WTC11 (cell line): Measurements from ENCODE around the gene ALK. TPM values are rescaled to one million over a fixed set of nuclear protein-coding genes. Genes with fewer than 3 reads are reported as not detected.

Experiments
- ATAC-seq: fragments of 200-7000 bp; cut with Tn5 transposase; 2 replicates; pipeline ENCODE4 v1.10.0; 2021; ENCODE audit warnings: mild to moderate bottlenecking, moderate library complexity
- CTCF ChIA-PET: fragments of 300-600 bp; sonication (Branson Sonifier 250); formaldehyde crosslinking; loops from one replicate; lab custom pipeline; 2021; ENCODE audit warnings: antibody characterized with exemption; lab: Charles Lee
- POLR2A ChIA-PET: fragments of 350-600 bp; sonication (Branson Sonifier 250); formaldehyde crosslinking; loops from one replicate; lab custom pipeline; 2021; ENCODE audit warnings: antibody characterized with exemption; lab: Charles Lee
- DNase-seq: peaks from one replicate; pipeline ENCODE4 v3.0.0; 2021; ENCODE audit warnings: low spot score
- H3K27ac Mint-ChIP-seq: 2 replicates; pipeline ENCODE4 v1.8.0; 2021; ENCODE audit warnings: mixed read lengths
- H3K27me3 Mint-ChIP-seq: 2 replicates; pipeline ENCODE4 v1.8.0; 2021; ENCODE audit warnings: low read depth, mild to moderate bottlenecking, moderate library complexity, mixed read lengths
- H3K36me3 Mint-ChIP-seq: 2 replicates; pipeline ENCODE4 v1.8.0; 2021; ENCODE audit warnings: mixed read lengths
- H3K4me1 Mint-ChIP-seq: 2 replicates; pipeline ENCODE4 v1.8.0; 2022; ENCODE audit warnings: mixed read lengths
- H3K4me3 Mint-ChIP-seq: 2 replicates; pipeline ENCODE4 v1.8.0; 2021; ENCODE audit warnings: mild to moderate bottlenecking, moderate library complexity, mixed read lengths
- H3K9me3 Mint-ChIP-seq: 2 replicates; pipeline ENCODE4 v1.8.0; 2021; ENCODE audit warnings: mixed read lengths
- GRHL2 ChIP-seq: fragments of 250-450 bp; sonication (Bioruptor Pico); IDR thresholded peaks from 2 replicates; pipeline ENCODE4 v1.8.0; 2022; ENCODE audit warnings: mild to moderate bottlenecking, moderate library complexity; ENCODE audit not compliant: insufficient replicate concordance, severe bottlenecking
- JAZF1 ChIP-seq: fragments of 250-450 bp; sonication (Bioruptor Pico); IDR thresholded peaks from 2 replicates; pipeline ENCODE4 v1.9.0; 2021; ENCODE audit warnings: moderate library complexity, mild to moderate bottlenecking, inconsistent platforms
- MYBL2 ChIP-seq: sonication (generic); formaldehyde crosslinking; IDR thresholded peaks from 2 replicates; pipeline ENCODE4 v1.8.1; 2023; ENCODE audit warnings: mild to moderate bottlenecking, moderate library complexity, missing genetic modification reagents
- NFE2L1 ChIP-seq: sonication (generic); formaldehyde crosslinking; IDR thresholded peaks from 2 replicates; pipeline ENCODE4 v1.8.1; 2023; ENCODE audit warnings: missing genetic modification reagents
- PRRX2 ChIP-seq: fragments of 250-450 bp; sonication (Bioruptor Pico); IDR thresholded peaks from 2 replicates; pipeline ENCODE4 v1.8.0; 2021; ENCODE audit warnings: mild to moderate bottlenecking
- RORB ChIP-seq: fragments of 250-450 bp; sonication (Bioruptor Pico); IDR thresholded peaks from 2 replicates; pipeline ENCODE4 v1.9.0; 2021; ENCODE audit warnings: mild to moderate bottlenecking
- ZNF219 ChIP-seq: sonication (generic); formaldehyde crosslinking; IDR thresholded peaks from 2 replicates; pipeline ENCODE4 v1.8.0; 2023; ENCODE audit warnings: missing genetic modification reagents, mild to moderate bottlenecking, borderline replicate concordance
- ZNF232 ChIP-seq: sonication (generic); formaldehyde crosslinking; IDR thresholded peaks from 2 replicates; pipeline ENCODE4 v1.8.0; 2022; ENCODE audit warnings: mild to moderate bottlenecking, missing genetic modification reagents
- ZNF263 ChIP-seq: sonication (generic); formaldehyde crosslinking; IDR thresholded peaks from 2 replicates; pipeline ENCODE4 v1.8.1; 2022; ENCODE audit warnings: low read depth, mild to moderate bottlenecking, moderate library complexity, missing genetic modification reagents
- ZNF416 ChIP-seq: fragments of 250-450 bp; sonication (Bioruptor Pico); IDR thresholded peaks from 2 replicates; pipeline ENCODE4 v1.9.0; 2021; ENCODE audit warnings: mild to moderate bottlenecking, inconsistent platforms
- total RNA-seq: library from RNA; stranded (reverse); gene quantifications from 3 replicates; pipeline ENCODE4 v1.2.3, GENCODE V29; 2021
- TF ChIP-seq, protein P1 (sequence below): fragments of 200-600 bp; IDR thresholded peaks from 2 replicates; pipeline ENCODE4 v1.8.0; 2022; ENCODE audit warnings: antibody characterized with exemption
- TF ChIP-seq, protein P2 (sequence below): fragments of 250-450 bp; sonication (Bioruptor Pico); conservative IDR thresholded peaks from 2 replicates; pipeline ENCODE4 v1.9.0; 2021; ENCODE audit warnings: mild to moderate bottlenecking
- TF ChIP-seq, protein P3 (sequence below): fragments of 250-450 bp; sonication (Bioruptor Pico); IDR thresholded peaks from 2 replicates; pipeline ENCODE4 v1.9.0; 2021; ENCODE audit warnings: mild to moderate bottlenecking, borderline replicate concordance
- TF ChIP-seq, protein P4 (sequence below): fragments of 250-450 bp; sonication (Bioruptor Pico); IDR thresholded peaks from 2 replicates; pipeline ENCODE4 v1.9.0; 2021; ENCODE audit warnings: moderate library complexity, mild to moderate bottlenecking, inconsistent platforms, borderline replicate concordance
- TF ChIP-seq, protein P5 (sequence below): sonication (generic); formaldehyde crosslinking; IDR thresholded peaks from 2 replicates; pipeline ENCODE4 v1.8.1; 2023; ENCODE audit warnings: mild to moderate bottlenecking, missing genetic modification reagents, moderate library complexity
- TF ChIP-seq, protein P6 (sequence below): sonication (generic); formaldehyde crosslinking; IDR thresholded peaks from 2 replicates; pipeline ENCODE4 v1.8.1; 2022; ENCODE audit warnings: mild to moderate bottlenecking, missing genetic modification reagents, moderate library complexity, borderline replicate concordance
- TF ChIP-seq, protein P7 (sequence below): sonication (generic); formaldehyde crosslinking; IDR thresholded peaks from 2 replicates; pipeline ENCODE4 v1.8.1; 2022; ENCODE audit warnings: low read depth, mild to moderate bottlenecking, moderate library complexity, missing genetic modification reagents, borderline replicate concordance
- TF ChIP-seq, protein P8 (sequence below): fragments of 250-450 bp; sonication (Bioruptor Pico); IDR thresholded peaks from 2 replicates; pipeline ENCODE4 v1.9.0; 2021; ENCODE audit warnings: mild to moderate bottlenecking
- TF ChIP-seq, protein P9 (sequence below): sonication (generic); formaldehyde crosslinking; IDR thresholded peaks from 2 replicates; pipeline ENCODE4 v1.8.1; 2022; ENCODE audit warnings: missing genetic modification reagents, borderline replicate concordance

Gene ALK
- total RNA-seq, 1 experiment from 2014 or later = not detected

DNA sequence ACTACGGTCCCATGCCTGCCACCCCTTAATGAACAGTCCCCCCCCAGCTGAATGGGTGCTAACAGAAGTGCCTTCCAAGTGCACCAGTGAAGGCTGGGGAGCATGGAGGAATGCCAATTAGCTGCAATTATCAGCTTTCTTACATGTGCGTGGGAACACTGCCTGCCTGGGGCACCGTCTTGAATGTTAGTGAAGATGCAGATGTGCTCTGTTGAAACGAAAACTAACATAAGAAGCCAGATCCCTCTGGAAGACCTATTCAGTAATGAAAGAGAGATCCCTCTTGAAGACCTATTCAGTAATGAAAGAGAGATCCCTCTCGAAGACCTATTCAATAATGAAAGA lies 651.6 kb downstream of the ALK start (continued):
- TF ChIP-seq, protein P1, sequence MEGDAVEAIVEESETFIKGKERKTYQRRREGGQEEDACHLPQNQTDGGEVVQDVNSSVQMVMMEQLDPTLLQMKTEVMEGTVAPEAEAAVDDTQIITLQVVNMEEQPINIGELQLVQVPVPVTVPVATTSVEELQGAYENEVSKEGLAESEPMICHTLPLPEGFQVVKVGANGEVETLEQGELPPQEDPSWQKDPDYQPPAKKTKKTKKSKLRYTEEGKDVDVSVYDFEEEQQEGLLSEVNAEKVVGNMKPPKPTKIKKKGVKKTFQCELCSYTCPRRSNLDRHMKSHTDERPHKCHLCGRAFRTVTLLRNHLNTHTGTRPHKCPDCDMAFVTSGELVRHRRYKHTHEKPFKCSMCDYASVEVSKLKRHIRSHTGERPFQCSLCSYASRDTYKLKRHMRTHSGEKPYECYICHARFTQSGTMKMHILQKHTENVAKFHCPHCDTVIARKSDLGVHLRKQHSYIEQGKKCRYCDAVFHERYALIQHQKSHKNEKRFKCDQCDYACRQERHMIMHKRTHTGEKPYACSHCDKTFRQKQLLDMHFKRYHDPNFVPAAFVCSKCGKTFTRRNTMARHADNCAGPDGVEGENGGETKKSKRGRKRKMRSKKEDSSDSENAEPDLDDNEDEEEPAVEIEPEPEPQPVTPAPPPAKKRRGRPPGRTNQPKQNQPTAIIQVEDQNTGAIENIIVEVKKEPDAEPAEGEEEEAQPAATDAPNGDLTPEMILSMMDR = no peak
- TF ChIP-seq RORB (CRISPR knock-in tag) (no peak), ZNF263 (no peak), ZNF219 (CRISPR knock-in tag) (no peak), ZNF232 (CRISPR knock-in tag) (no peak), NFE2L1 (no peak), MYBL2 (CRISPR knock-in tag) (no peak), GRHL2 (CRISPR knock-in tag) (no peak)
- TF ChIP-seq, protein P2, sequence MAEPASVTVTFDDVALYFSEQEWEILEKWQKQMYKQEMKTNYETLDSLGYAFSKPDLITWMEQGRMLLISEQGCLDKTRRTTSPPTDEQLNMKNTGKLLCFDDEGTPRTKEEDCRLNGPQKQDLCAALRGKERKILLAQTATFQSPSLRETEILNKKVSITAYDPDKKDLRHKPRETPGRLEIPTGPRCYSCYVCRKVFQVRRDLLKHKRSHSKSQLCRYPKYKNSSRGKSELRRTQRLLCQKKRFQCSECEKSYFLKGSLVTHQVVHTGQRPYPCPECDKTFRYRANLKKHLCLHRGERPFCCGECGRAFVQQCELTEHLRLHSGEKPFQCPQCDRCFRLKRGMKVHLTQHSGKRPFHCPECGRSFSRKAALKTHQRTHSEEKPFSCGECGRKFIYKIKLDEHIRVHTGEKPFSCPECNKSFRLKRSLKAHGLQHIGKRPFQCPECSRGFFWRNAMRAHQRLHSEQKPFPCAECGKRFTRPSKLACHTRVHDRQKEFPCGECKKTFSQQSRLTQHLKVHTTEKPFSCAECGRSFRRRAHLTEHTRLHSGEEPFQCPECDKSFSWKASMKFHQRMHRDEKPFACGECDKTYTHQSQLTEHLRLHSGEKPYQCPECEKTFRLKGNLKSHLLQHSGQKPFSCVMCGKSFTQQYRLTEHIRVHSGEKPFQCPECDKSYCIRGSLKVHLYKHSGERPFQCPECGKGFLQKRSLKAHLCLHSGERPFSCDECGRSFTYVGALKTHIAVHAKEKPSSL (CRISPR knock-in tag) = no peak
- TF ChIP-seq, protein P3, sequence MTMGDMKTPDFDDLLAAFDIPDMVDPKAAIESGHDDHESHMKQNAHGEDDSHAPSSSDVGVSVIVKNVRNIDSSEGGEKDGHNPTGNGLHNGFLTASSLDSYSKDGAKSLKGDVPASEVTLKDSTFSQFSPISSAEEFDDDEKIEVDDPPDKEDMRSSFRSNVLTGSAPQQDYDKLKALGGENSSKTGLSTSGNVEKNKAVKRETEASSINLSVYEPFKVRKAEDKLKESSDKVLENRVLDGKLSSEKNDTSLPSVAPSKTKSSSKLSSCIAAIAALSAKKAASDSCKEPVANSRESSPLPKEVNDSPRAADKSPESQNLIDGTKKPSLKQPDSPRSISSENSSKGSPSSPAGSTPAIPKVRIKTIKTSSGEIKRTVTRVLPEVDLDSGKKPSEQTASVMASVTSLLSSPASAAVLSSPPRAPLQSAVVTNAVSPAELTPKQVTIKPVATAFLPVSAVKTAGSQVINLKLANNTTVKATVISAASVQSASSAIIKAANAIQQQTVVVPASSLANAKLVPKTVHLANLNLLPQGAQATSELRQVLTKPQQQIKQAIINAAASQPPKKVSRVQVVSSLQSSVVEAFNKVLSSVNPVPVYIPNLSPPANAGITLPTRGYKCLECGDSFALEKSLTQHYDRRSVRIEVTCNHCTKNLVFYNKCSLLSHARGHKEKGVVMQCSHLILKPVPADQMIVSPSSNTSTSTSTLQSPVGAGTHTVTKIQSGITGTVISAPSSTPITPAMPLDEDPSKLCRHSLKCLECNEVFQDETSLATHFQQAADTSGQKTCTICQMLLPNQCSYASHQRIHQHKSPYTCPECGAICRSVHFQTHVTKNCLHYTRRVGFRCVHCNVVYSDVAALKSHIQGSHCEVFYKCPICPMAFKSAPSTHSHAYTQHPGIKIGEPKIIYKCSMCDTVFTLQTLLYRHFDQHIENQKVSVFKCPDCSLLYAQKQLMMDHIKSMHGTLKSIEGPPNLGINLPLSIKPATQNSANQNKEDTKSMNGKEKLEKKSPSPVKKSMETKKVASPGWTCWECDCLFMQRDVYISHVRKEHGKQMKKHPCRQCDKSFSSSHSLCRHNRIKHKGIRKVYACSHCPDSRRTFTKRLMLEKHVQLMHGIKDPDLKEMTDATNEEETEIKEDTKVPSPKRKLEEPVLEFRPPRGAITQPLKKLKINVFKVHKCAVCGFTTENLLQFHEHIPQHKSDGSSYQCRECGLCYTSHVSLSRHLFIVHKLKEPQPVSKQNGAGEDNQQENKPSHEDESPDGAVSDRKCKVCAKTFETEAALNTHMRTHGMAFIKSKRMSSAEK (CRISPR knock-in tag) = no peak
- TF ChIP-seq, protein P4, sequence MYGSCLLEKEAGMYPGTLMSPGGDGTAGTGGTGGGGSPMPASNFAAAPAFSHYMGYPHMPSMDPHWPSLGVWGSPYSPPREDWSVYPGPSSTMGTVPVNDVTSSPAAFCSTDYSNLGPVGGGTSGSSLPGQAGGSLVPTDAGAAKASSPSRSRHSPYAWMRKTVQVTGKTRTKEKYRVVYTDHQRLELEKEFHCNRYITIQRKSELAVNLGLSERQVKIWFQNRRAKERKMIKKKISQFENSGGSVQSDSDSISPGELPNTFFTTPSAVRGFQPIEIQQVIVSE (CRISPR knock-in tag) = no peak
- TF ChIP-seq, protein P5, sequence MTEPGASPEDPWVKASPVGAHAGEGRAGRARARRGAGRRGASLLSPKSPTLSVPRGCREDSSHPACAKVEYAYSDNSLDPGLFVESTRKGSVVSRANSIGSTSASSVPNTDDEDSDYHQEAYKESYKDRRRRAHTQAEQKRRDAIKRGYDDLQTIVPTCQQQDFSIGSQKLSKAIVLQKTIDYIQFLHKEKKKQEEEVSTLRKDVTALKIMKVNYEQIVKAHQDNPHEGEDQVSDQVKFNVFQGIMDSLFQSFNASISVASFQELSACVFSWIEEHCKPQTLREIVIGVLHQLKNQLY (CRISPR knock-in tag) = no peak

DNA sequence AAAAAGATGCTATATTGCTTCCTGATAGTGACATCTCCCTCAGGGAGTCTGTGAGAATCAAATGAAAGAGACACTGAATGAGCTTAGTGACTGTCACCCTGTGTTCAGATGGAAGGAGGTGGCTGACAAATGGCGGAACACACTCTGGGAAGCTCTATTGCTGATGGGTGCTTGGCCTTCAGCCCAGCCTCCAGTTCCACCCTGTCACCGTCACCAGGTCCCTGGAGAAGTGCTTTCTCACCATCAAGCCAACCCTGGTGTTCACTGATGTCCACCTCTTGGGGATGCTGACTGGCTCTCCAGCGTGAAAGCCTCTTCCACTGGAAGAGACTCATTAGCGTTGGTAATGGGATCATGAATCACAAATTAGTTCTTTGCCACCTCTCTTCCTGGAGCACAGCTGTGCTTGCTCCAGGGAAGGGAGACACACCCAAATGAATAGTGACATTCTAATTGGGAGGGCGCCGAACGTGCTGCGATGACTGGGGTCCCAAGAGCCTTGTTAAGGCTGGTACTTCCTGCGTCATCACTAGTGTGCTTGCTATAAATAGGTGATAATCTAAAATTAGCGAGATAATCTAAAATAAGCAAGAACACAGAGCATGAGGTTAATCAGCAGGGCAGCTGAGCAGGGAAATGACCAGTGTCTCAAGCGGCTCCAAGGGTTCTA lies 652.2 kb downstream of the ALK start:
- Mint-ChIP-seq H3K27ac (no peak overlapping the region), H3K9me3 (peaks cover 11% of the 10 kb centered on the region), H3K4me1 (peaks cover 25% of the 10 kb centered on the region), H3K4me3 (no peak overlapping the region), H3K27me3 (no peaks in the 10 kb centered on the region), H3K36me3 (no peaks in the 10 kb centered on the region)
- ChIA-PET CTCF (interaction anchor here (1.8 kb wide), 1 partner anchor 40 kb away, joined by 6 read pairs; no protein-coding TSS in a partner anchor), POLR2A (no interaction called here)
- no peak for ATAC-seq
- no peak for DNase-seq
- TF ChIP-seq PRRX2 (CRISPR knock-in tag) = no peak
- TF ChIP-seq, protein P6, sequence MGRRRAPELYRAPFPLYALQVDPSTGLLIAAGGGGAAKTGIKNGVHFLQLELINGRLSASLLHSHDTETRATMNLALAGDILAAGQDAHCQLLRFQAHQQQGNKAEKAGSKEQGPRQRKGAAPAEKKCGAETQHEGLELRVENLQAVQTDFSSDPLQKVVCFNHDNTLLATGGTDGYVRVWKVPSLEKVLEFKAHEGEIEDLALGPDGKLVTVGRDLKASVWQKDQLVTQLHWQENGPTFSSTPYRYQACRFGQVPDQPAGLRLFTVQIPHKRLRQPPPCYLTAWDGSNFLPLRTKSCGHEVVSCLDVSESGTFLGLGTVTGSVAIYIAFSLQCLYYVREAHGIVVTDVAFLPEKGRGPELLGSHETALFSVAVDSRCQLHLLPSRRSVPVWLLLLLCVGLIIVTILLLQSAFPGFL (CRISPR knock-in tag) = no peak
- TF ChIP-seq, protein P7, sequence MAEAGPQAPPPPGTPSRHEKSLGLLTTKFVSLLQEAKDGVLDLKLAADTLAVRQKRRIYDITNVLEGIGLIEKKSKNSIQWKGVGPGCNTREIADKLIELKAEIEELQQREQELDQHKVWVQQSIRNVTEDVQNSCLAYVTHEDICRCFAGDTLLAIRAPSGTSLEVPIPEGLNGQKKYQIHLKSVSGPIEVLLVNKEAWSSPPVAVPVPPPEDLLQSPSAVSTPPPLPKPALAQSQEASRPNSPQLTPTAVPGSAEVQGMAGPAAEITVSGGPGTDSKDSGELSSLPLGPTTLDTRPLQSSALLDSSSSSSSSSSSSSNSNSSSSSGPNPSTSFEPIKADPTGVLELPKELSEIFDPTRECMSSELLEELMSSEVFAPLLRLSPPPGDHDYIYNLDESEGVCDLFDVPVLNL (CRISPR knock-in tag) = no peak
- TF ChIP-seq ZNF219 (CRISPR knock-in tag) = no peak
- TF ChIP-seq, protein P8, sequence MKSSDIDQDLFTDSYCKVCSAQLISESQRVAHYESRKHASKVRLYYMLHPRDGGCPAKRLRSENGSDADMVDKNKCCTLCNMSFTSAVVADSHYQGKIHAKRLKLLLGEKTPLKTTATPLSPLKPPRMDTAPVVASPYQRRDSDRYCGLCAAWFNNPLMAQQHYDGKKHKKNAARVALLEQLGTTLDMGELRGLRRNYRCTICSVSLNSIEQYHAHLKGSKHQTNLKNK (CRISPR knock-in tag) = no peak
- TF ChIP-seq, protein P9, sequence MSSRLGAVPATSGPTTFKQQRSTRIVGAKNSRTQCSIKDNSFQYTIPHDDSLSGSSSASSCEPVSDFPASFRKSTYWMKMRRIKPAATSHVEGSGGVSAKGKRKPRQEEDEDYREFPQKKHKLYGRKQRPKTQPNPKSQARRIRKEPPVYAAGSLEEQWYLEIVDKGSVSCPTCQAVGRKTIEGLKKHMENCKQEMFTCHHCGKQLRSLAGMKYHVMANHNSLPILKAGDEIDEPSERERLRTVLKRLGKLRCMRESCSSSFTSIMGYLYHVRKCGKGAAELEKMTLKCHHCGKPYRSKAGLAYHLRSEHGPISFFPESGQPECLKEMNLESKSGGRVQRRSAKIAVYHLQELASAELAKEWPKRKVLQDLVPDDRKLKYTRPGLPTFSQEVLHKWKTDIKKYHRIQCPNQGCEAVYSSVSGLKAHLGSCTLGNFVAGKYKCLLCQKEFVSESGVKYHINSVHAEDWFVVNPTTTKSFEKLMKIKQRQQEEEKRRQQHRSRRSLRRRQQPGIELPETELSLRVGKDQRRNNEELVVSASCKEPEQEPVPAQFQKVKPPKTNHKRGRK = no peak
- TF ChIP-seq ZNF416 (CRISPR knock-in tag) = no peak
- no peak for TF ChIP-seq JAZF1 (CRISPR knock-in tag)
